IMR-90 (cell line): ENCODE results near the gene CAPN6.

Source experiments
- BHLHE40 ChIP-seq: fragments of 150-350 bp; IDR thresholded peaks from 2 replicates; pipeline ENCODE4 v1.6.1; 2016; ENCODE audit warnings: mild to moderate bottlenecking, low read depth, low read length
- CHD1 ChIP-seq: IDR thresholded peaks from 2 replicates; pipeline ENCODE4 v1.6.1; 2012; ENCODE audit warnings: low read depth, low read length, improper control_type of control experiment
- CTCF ChIP-seq: conservative IDR thresholded peaks from 2 replicates; pipeline ENCODE4 v1.5.1; 2012; ENCODE audit warnings: mild to moderate bottlenecking, low read depth, low read length, improper control_type of control experiment
- ELK1 ChIP-seq: fragments of 150-350 bp; IDR thresholded peaks from 2 replicates; pipeline ENCODE4 v1.6.1; 2016; ENCODE audit warnings: low read depth, mild to moderate bottlenecking, low read length, moderate library complexity, borderline replicate concordance
- MAFK ChIP-seq: IDR thresholded peaks from 2 replicates; pipeline ENCODE4 v1.6.1; 2012; ENCODE audit warnings: low read depth, low read length, improper control_type of control experiment
- MXI1 ChIP-seq: IDR thresholded peaks from 2 replicates; pipeline ENCODE4 v1.6.1; 2012; ENCODE audit warnings: low read depth, mild to moderate bottlenecking, low read length, moderate library complexity, borderline replicate concordance
- NFE2L2 ChIP-seq: fragments of 150-350 bp; IDR thresholded peaks from 2 replicates; pipeline ENCODE4 v1.6.1; 2016; ENCODE audit warnings: low read depth, mild to moderate bottlenecking, low read length
- POLR2A ChIP-seq: IDR thresholded peaks from 2 replicates; pipeline ENCODE4 v1.6.1; 2012; ENCODE audit warnings: mild to moderate bottlenecking, low read depth, low read length
- RFX5 ChIP-seq: IDR thresholded peaks from 2 replicates; pipeline ENCODE4 v1.8.0; 2012; ENCODE audit warnings: low read depth, mild to moderate bottlenecking, low read length, moderate library complexity
- USF2 ChIP-seq: fragments of 150-350 bp; IDR thresholded peaks from 2 replicates; pipeline ENCODE4 v1.6.1; 2017; ENCODE audit warnings: mild to moderate bottlenecking, antibody characterized with exemption, low read length, low read depth

GRCh38 chrX:111270339-111270738 is at the start of gene CAPN6:
- TF ChIP-seq USF2 (no peak), RFX5 (no peak), ELK1 (no peak), NFE2L2 (no peak), CTCF (no peak), MXI1 (no peak), POLR2A (no peak), BHLHE40 (no peak), CHD1 (no peak), MAFK (no peak)
